Colonic mucosa (tissue), 4 donors: ENCODE measurements around the gene OR10P1. TPM values are rescaled to one million over a fixed set of nuclear protein-coding genes. Genes with fewer than 3 reads are reported as not detected.

Experiments used
- DNase-seq: peaks from one replicate; pipeline ENCODE4 v3.0.0-alpha.2; 2020
- H3K27ac ChIP-seq: fragments of 200-600 bp; one replicate; pipeline ENCODE4 v1.8.0; 2021
- H3K27me3 ChIP-seq: fragments of 200-600 bp; one replicate; pipeline ENCODE4 v1.8.0; 2021
- H3K36me3 ChIP-seq: fragments of 200-600 bp; one replicate; pipeline ENCODE4 v1.8.0; 2021
- H3K4me1 ChIP-seq: fragments of 200-600 bp; one replicate; pipeline ENCODE4 v1.8.0; 2021; ENCODE audit warnings: mild to moderate bottlenecking
- H3K4me3 ChIP-seq: fragments of 200-600 bp; one replicate; pipeline ENCODE4 v1.8.0; 2021
- H3K9ac ChIP-seq, 2 donors: one replicate each; pipeline ENCODE4 v1.7.0; 2013; ENCODE audit warnings: control low read depth in 2 of 2, low read depth in 2 of 2, low read length in 2 of 2
- H3K9me3 ChIP-seq: fragments of 200-600 bp; one replicate; pipeline ENCODE4 v1.8.0; 2021
- intact Hi-C: fragments of 100-400 bp; cut with DNase I; formaldehyde crosslinking; loops from one replicate; pipeline ENCODE4 v1.14.1; 2022
- total RNA-seq, 2 donors: library from RNA; stranded (reverse); fragmentation: NEBNext Ultra II Directional in 1 of 2; extraction: Animal tissue kit (Norgen Biotek cat#: 25700) in 1 of 2; gene quantifications; one replicate each; pipeline ENCODE4 v1.2.1, GENCODE V29; 2021
- TF ChIP-seq, protein P1 (sequence below): fragments of 200-600 bp; IDR thresholded peaks from one replicate; pipeline ENCODE4 v1.8.0; 2022; ENCODE audit warnings: antibody characterized with exemption, mild to moderate bottlenecking
- donor health status: healthy.
- donor health status: DM: no; HTN: no; CAD: no.
- donor health status: DM: no; HTN: no; CAD: no.

The OR10P1 gene
- total RNA-seq, 2 donors from 2014 or later = not detected

DNA sequence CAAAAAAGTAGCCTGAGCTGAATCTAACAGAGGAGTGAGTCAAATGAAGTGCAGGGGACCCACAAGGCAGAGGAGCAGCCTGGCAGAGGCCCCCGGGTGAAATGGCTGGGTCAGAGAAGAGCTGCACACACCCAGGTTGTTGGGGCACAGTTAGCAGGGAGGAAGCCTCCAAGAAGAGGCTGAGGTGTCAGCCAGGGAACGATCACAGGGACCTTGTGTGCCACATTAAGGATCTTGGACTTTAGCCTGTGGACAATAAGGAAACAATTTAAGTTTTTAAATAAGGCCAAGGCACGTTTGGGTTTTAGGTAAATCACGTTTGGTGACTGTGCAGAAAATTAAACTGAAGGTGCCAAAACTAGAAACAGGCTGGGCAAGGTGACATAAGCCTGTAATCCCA is 35.1 kb downstream of the OR10P1 start:
- Histone ChIP-seq H3K9me3 (no peaks in the 10 kb centered on the region), H3K27ac (peak overlapping the region; percentile 34)
- intact Hi-C loops = no loop called here

DNA sequence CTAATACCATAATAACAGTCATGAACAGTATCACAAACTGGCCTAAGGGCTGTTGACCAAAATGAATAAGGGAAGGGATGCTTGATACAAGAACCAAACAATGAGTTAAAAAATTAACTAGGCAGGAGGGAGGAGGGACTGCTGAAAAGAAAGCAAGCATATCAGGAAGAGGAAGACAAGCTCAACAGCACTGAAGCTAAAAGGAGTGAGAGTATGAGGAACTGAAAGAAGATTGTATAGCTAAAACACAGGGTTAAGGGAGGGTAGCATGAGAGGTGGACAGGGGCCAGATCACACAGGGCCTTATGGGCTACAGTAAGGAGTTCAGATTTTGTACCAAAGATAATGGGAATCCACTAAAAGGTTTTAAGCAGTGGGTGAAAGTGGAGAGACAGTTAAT is 36.9 kb downstream of the OR10P1 start:
- DNase-seq = no peak
- H3K4me1 ChIP-seq = no peaks in the 10 kb centered on the region
- TF ChIP-seq, protein P1, sequence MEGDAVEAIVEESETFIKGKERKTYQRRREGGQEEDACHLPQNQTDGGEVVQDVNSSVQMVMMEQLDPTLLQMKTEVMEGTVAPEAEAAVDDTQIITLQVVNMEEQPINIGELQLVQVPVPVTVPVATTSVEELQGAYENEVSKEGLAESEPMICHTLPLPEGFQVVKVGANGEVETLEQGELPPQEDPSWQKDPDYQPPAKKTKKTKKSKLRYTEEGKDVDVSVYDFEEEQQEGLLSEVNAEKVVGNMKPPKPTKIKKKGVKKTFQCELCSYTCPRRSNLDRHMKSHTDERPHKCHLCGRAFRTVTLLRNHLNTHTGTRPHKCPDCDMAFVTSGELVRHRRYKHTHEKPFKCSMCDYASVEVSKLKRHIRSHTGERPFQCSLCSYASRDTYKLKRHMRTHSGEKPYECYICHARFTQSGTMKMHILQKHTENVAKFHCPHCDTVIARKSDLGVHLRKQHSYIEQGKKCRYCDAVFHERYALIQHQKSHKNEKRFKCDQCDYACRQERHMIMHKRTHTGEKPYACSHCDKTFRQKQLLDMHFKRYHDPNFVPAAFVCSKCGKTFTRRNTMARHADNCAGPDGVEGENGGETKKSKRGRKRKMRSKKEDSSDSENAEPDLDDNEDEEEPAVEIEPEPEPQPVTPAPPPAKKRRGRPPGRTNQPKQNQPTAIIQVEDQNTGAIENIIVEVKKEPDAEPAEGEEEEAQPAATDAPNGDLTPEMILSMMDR = no peak
- peak overlapping the region; percentile 39 for H3K27ac ChIP-seq
- no peak overlapping the region for H3K4me3 ChIP-seq
- H3K27me3 ChIP-seq = no peaks in the 10 kb centered on the region
- H3K9ac ChIP-seq = peak overlapping the region in 1 of 2 donors; percentile 55
- H3K9me3 ChIP-seq = no peaks in the 10 kb centered on the region
- H3K36me3 ChIP-seq = no peaks in the 10 kb centered on the region
- intact Hi-C loops = no loop called here

More for the DNA sequence above, 35.1 kb downstream of the OR10P1 start:
- no peaks in the 10 kb centered on the region for H3K4me1 ChIP-seq
- DNase-seq = peak; percentile 65
- no peaks in the 10 kb centered on the region for H3K36me3 ChIP-seq
- no peak overlapping the region for H3K4me3 ChIP-seq
- TF ChIP-seq, protein P1 = no peak
- peak overlapping the region in 1 of 2 donors; percentile 34 for H3K9ac ChIP-seq
- no peaks in the 10 kb centered on the region for H3K27me3 ChIP-seq

DNA sequence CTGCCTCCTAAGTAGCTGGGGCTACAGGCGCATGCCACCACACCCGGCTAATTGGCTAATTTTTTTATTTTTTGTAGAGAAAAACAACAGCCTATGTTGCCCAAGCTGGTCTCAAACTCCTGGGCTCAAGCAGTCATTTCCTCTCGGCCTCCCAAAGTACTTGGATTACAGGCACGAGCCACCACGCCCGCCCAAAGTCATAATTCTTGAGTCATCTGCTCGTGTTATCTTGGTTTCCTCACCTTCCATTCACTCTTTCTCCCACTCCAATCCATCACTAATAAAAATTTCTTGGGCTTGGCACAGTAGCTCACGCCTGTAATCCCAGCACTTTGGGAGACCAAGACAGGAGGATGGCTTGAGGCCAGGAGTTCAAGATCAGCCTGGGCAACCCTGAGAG is 39.0 kb downstream of the OR10P1 start:
- TF ChIP-seq, protein P1 = no peak
- H3K9ac ChIP-seq = no peak overlapping the region
- H3K9me3 ChIP-seq = no peaks in the 10 kb centered on the region
- no peak overlapping the region for H3K27ac ChIP-seq
- intact Hi-C loops = no loop called here
- peak; percentile 56 for DNase-seq
- no peaks in the 10 kb centered on the region for H3K36me3 ChIP-seq
- no peak overlapping the region for H3K4me3 ChIP-seq
- H3K27me3 ChIP-seq = no peaks in the 10 kb centered on the region
- no peaks in the 10 kb centered on the region for H3K4me1 ChIP-seq

DNA sequence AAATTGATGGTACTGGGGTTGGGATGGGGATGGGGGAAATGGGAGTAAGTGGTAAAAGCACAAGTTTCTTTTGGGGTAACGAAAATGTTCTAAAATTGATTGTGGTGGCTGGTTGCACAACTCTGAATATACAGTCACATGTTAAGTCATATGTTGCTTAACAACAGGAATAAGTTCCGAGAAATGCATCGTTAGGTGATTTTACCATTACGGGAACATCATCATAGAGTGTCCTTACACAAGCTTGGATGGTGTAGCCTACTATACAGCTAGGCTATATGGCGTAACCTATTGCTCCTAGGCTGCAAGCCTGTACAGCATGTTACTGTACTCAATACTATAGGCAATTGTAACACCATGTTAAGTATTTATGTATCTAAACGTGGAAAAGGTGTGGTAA is 40.0 kb downstream of the OR10P1 start:
- TF ChIP-seq, protein P1 = no peak
- DNase-seq = no peak
- intact Hi-C loops = no loop called here

DNA sequence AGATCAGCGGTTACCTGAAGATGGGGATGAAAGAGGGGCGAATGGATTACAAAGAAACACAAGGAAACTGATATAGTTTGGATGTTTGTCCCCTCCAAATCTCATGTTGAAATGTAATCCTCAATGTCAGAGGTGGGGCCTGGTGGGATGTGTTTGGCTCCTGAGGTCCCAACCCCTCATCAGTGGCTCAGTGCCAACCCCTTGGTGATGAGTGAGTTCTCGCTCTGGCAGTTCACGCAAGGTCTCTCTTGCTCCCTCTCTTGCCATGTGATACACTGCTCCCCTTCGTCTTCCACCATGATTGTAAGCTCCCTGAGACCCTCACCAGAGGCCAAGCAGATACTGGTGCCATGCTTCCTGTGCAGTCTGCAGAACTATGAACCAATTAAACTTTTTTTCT is 43.0 kb downstream of the OR10P1 start:
- no peak overlapping the region for H3K4me3 ChIP-seq
- TF ChIP-seq, protein P1 = no peak
- H3K36me3 ChIP-seq = no peaks in the 10 kb centered on the region
- no peak for DNase-seq
- intact Hi-C loops = loop anchor here (5.0 kb wide), 1 partner anchor 43 kb away; the partner anchor contains the start of gene RDH5
- H3K9ac ChIP-seq = no peak overlapping the region
- H3K27me3 ChIP-seq = no peaks in the 10 kb centered on the region
- peaks cover 4% of the 10 kb centered on the region for H3K4me1 ChIP-seq
- no peaks in the 10 kb centered on the region for H3K9me3 ChIP-seq
- H3K27ac ChIP-seq = no peak overlapping the region

More for the DNA sequence above, 40.0 kb downstream of the OR10P1 start:
- Histone ChIP-seq H3K9me3 (no peaks in the 10 kb centered on the region), H3K4me3 (no peak overlapping the region), H3K27ac (no peak overlapping the region), H3K4me1 (no peaks in the 10 kb centered on the region), H3K36me3 (no peaks in the 10 kb centered on the region), H3K27me3 (no peaks in the 10 kb centered on the region), H3K9ac (no peak overlapping the region)
